ENCODE data around the gene NCAPD3.

Gene NCAPD3

GRCh38 chr11:134154441-134154840 is 69.3 kb downstream of the NCAPD3 start:
- FAIRE-seq, result no peak
- no peak for DNase-seq (ENCODE audit: insufficient read length, low spot score)
- TF ChIP-seq, protein P1, sequence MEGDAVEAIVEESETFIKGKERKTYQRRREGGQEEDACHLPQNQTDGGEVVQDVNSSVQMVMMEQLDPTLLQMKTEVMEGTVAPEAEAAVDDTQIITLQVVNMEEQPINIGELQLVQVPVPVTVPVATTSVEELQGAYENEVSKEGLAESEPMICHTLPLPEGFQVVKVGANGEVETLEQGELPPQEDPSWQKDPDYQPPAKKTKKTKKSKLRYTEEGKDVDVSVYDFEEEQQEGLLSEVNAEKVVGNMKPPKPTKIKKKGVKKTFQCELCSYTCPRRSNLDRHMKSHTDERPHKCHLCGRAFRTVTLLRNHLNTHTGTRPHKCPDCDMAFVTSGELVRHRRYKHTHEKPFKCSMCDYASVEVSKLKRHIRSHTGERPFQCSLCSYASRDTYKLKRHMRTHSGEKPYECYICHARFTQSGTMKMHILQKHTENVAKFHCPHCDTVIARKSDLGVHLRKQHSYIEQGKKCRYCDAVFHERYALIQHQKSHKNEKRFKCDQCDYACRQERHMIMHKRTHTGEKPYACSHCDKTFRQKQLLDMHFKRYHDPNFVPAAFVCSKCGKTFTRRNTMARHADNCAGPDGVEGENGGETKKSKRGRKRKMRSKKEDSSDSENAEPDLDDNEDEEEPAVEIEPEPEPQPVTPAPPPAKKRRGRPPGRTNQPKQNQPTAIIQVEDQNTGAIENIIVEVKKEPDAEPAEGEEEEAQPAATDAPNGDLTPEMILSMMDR (IDR thresholded peaks at IDR 0.05; ENCODE audit: insufficient read depth, missing control alignments), result no peak

DNA sequence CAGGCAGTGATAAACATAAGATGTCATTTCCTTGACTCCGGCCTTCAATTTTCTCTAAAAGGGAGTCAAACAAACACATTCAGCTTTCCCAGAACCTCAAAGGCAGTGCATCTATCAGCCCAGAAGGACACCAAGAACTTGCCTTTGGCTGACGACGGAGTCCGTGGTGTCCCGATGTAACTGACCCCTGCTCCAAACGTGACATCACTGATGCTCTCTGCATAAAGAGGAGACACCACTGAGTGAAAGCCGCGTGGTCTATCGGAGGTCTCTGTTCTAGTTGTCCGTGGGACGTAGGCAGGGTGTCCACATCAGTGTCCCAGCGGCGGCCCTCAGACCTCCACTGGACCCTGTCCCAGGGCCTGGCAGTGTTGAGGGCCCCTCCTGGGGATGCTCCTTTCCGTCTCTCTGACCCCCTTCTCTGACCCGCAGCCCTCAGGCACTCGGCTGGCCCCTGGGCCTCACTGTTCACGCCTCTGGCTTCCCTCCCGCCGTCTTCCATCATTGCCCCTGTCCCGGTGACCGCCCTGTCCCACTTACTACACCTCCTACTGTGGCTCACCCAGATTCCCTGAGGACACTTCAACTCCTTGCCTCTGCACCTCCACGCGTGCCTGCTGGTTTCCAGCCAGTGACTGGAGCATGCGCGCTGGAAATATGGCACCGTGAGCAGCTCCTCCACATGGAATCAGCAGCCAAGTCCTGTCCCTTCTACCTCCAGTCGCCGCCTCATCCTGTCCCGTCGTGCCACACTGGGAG is 70.4 kb downstream of the NCAPD3 start:
- FAIRE-seq, result no peak
- DNase-seq (ENCODE audit: insufficient read length, low spot score), result no peak
- TF ChIP-seq, protein P1 (IDR thresholded peaks at IDR 0.05; ENCODE audit: insufficient read depth, missing control alignments), result no peak

GRCh38 chr11:134152696-134153095 is 71.1 kb downstream of the NCAPD3 start:
- DNase-seq (ENCODE audit: insufficient read length, low spot score), result no peak
- TF ChIP-seq, protein P1 (IDR thresholded peaks at IDR 0.05; ENCODE audit: insufficient read depth, missing control alignments), result no peak
- FAIRE-seq, result no peak

GRCh38 chr11:134151083-134151747 is 72.6 kb downstream of the NCAPD3 start:
- no peak for FAIRE-seq
- TF ChIP-seq, protein P1 (IDR thresholded peaks at IDR 0.05; ENCODE audit: insufficient read depth, missing control alignments), result no peak
- DNase-seq (ENCODE audit: insufficient read length, low spot score), result no peak

DNA sequence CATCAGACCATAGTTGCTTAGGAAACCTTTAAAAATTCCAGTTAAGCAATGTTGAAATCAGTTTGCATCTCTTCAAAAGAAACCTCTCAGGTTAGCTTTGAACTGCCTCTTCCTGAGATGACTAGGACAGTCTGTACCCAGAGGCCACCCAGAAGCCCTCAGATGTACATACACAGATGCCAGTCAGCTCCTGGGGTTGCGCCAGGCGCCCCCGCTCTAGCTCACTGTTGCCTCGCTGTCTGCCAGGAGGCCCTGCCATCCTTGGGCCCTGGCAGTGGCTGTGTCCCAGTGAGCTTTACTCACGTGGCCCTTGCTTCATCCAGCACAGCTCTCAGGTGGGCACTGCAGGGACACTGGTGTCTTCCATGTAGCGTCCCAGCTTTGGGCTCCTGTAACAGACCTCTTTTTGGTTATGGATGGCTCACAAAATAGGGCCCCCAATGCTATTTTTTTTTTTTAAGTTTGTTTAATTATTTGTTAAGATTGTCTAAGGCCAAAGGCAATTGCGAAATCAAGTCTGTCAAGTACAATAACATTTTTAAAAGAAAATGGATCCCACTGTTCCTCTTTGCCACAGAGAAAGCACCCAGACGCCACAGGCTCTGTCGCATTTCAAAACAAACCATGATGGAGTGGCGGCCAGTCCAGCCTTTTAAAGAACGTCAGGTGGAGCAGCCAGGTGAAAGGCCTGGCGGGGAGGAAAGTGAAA is 73.4 kb downstream of the NCAPD3 start:
- no peak for DNase-seq (ENCODE audit: insufficient read length, low spot score)
- no peak for FAIRE-seq
- TF ChIP-seq, protein P1 (IDR thresholded peaks at IDR 0.05; ENCODE audit: insufficient read depth, missing control alignments), result no peak

- DNase-seq (ENCODE audit: insufficient read length, low spot score), result no peak
- FAIRE-seq, result no peak
- TF ChIP-seq, protein P1 (IDR thresholded peaks at IDR 0.05; ENCODE audit: insufficient read depth, missing control alignments), result no peak
Observed at GRCh38 chr11:134149371-134149770, 74.4 kb downstream of the NCAPD3 start.
